Measurements from ENCODE around the gene CPLX3. TPM values are rescaled to one million over a fixed set of nuclear protein-coding genes. Genes with fewer than 3 reads are reported as not detected.

CPLX3 gene
- total and polyA plus RNA-seq, 12 donors = 0.11 to 24.1 (median 0.94) TPM; not detected in 2

- 75 to 78% (median 77%) methylated on average over 4 of the region's 4 CpGs for whole genome bisulfite sequencing, 4 donors
- H3K27me3 ChIP-seq = no peaks in the 10 kb centered on the region
- intact Hi-C loops (cut with DNase I) = no loop called here
Measured at GRCh38 chr15:74808840-74809229, 17.6 kb upstream of the CPLX3 start.

GRCh38 chr15:74809242-74809641 lies 17.2 kb upstream of the CPLX3 start:
- Histone ChIP-seq H3K27me3 (no peaks in the 10 kb centered on the region), H3K27ac (no peak overlapping the region), H3K4me1 (replicated peaks in 1 of 2) (peaks cover 5 to 10% of the 10 kb centered on the region in 2 donors), H3K9me3 (replicated peaks in 1 of 3) (no peaks in the 10 kb centered on the region), H3K36me3 (replicated peaks in 1 of 2) (no peaks in the 10 kb centered on the region), H3K4me3 (no peak overlapping the region)
- WGBS, 4 donors = 86 to 91% (median 89%) methylated on average over 5 of the region's 5 CpGs
- no peak for DNase-seq
- intact Hi-C loops (cut with DNase I) = no loop called here
- TF ChIP-seq, protein P1, sequence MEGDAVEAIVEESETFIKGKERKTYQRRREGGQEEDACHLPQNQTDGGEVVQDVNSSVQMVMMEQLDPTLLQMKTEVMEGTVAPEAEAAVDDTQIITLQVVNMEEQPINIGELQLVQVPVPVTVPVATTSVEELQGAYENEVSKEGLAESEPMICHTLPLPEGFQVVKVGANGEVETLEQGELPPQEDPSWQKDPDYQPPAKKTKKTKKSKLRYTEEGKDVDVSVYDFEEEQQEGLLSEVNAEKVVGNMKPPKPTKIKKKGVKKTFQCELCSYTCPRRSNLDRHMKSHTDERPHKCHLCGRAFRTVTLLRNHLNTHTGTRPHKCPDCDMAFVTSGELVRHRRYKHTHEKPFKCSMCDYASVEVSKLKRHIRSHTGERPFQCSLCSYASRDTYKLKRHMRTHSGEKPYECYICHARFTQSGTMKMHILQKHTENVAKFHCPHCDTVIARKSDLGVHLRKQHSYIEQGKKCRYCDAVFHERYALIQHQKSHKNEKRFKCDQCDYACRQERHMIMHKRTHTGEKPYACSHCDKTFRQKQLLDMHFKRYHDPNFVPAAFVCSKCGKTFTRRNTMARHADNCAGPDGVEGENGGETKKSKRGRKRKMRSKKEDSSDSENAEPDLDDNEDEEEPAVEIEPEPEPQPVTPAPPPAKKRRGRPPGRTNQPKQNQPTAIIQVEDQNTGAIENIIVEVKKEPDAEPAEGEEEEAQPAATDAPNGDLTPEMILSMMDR (IDR thresholded peaks at IDR 0.05) = no peak
- TF ChIP-seq POLR2A (IDR thresholded peaks at IDR 0.05) = no peak

More at GRCh38 chr15:74808840-74809229, 17.6 kb upstream of the CPLX3 start:
- Histone ChIP-seq H3K27ac (no peak overlapping the region), H3K36me3 (replicated peaks in 1 of 2) (peaks cover 0 to 3% of the 10 kb centered on the region in 2 donors), H3K9me3 (replicated peaks in 1 of 3) (no peaks in the 10 kb centered on the region), H3K4me1 (replicated peaks in 1 of 2) (peaks cover 5 to 7% of the 10 kb centered on the region in 2 donors), H3K4me3 (no peak overlapping the region)
- DNase-seq = no peak
- TF ChIP-seq, protein P1 (IDR thresholded peaks at IDR 0.05) = no peak
- TF ChIP-seq POLR2A (IDR thresholded peaks at IDR 0.05) = no peak

DNA sequence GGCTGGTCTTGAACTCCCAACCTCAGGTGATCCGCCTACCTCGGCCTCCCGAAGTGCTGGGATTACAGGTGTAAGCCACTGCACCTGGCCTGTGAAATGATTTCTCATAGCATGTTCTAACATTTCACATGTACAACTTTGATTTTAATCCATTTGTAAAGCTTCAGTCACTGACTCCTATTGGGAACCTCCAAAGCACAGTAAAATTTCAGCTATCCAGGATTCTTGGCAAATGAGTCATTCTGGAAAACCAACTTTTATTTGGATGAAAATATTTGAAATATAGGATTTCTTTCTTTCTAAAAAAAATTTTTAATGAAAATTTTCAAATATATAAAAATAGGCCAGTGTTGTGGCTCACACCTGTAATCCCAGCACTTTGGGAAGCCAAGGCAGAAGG lies 16.5 kb upstream of the CPLX3 start:
- no peak for DNase-seq
- H3K36me3 ChIP-seq (replicated peaks in 1 of 2) = no peaks in the 10 kb centered on the region
- TF ChIP-seq, protein P1 (IDR thresholded peaks at IDR 0.05) = no peak
- TF ChIP-seq POLR2A (IDR thresholded peaks at IDR 0.05) = no peak
- peaks cover 10 to 17% of the 10 kb centered on the region in 2 donors for H3K4me1 ChIP-seq (replicated peaks in 1 of 2)
- no peaks in the 10 kb centered on the region for H3K27me3 ChIP-seq
- no peaks in the 10 kb centered on the region for H3K9me3 ChIP-seq (replicated peaks in 1 of 3)
- no peak overlapping the region for H3K4me3 ChIP-seq
- intact Hi-C loops (cut with DNase I) = no loop called here
- no peak overlapping the region for H3K27ac ChIP-seq
- 90 to 96% (median 94%) methylated on average over 3 of the region's 3 CpGs for WGBS, 4 donors

DNA sequence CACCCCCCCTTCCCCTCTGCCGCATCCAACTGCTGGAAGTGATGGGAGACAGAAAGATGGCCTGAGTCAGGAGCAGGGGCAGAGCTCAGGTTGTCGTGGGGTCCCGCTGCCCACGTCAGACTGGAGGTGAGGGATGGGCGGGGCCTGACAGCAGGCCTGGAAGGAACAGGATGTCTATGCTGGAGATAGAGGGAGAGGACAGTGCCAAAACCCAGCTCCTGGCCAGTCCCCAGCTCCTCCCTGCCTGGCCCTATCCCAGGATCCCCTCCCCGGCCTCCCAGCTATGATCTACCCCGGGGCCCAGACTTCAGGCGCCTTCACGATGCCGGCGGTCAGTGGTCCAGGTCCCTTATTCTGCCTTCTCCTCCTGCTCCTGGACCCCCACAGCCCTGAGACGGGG lies 13.9 kb upstream of the CPLX3 start, which contains the start of gene LMAN1L:
Gene LMAN1L, plus strand, starts transcription at position 303 of the 400 bp plus-strand sequence. Its CDS starts 20 bp downstream, at position 323.
- no peaks in the 10 kb centered on the region for H3K36me3 ChIP-seq (replicated peaks in 1 of 2)

More for the DNA sequence above, 13.9 kb upstream of the CPLX3 start, which contains the start of gene LMAN1L:
- no peaks in the 10 kb centered on the region for H3K27me3 ChIP-seq
- intact Hi-C loops (cut with DNase I) = no loop called here
- H3K9me3 ChIP-seq (replicated peaks in 1 of 3) = no peaks in the 10 kb centered on the region
- TF ChIP-seq, protein P1 (IDR thresholded peaks at IDR 0.05) = no peak
- TF ChIP-seq POLR2A (IDR thresholded peaks at IDR 0.05) = no peak
- DNase-seq = no peak
- H3K4me3 ChIP-seq = no peak within 1 kb of the TSS
- 74 to 86% (median 78%) methylated on average over 7 to 12 of the region's 12 CpGs for WGBS, 4 donors
- peak within 1 kb of the TSS in 1 of 5 donors; percentile 34 for H3K27ac ChIP-seq
- peaks cover 20 to 35% of the 10 kb centered on the region in 2 donors for H3K4me1 ChIP-seq (replicated peaks in 1 of 2)
